NCI-H2107 (cell line): ENCODE results near the gene DMC1.

Experiments used
- DNase-seq: peaks from one replicate; lab custom pipeline; 2025; lab: John Stamatoyannopoulos, UW

The DMC1 gene

GRCh38 chr22:38469306-38469781, 100.6 kb downstream of the DMC1 start:
- no peak for DNase-seq
